ENCODE measurements around the gene DYNLRB1.

DYNLRB1 gene

GRCh38 chr20:34532756-34533155 is 16.5 kb downstream of the DYNLRB1 start:
- Mint-ChIP-seq H3K27ac (no peak overlapping the region), H3K27me3 (no peaks in the 10 kb centered on the region), H3K4me3 (no peak overlapping the region), H3K36me3 (ENCODE audit: low read depth) (peaks cover 96% of the 10 kb centered on the region), H3K9me3 (no peaks in the 10 kb centered on the region), H3K4me1 (ENCODE audit: low read depth) (no peaks in the 10 kb centered on the region)
- intact Hi-C loops (cut with micrococcal nuclease) = no loop called here

DNA sequence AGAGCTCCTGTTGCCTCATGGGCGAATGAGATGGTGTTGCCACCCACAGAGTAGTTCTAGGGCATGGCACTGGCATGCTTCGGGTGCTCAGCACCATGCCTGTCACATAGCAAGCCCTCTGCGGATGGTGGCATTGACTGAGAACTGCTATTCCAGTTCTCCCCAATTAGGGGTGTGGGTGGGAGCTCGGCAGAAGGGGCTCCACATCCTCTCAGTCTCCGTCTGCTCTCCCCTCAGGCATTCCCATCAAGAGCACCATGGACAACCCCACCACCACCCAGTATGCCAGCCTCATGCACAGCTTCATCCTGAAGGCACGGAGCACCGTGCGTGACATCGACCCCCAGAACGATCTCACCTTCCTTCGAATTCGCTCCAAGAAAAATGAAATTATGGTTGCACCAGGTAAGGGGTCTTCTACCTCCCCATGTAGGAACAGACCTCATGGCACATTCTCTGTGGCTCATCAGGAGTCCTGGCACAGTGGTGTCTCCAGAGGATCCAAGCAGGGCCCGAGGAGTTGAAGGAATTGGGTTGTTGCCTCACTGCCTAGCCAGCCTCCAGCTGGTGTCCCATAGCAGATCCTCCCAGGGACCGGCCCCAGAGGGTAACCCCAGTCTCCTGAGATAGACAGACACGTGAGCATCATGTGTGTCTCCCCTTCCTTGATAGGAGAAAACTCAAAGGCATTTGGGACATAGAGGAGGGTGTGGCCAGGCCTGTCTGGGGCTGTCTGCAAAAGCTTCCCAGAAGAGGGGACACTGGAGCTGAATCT is 18.4 kb downstream of the DYNLRB1 start:
- Mint-ChIP-seq H3K4me3 (no peak overlapping the region), H3K4me1 (ENCODE audit: low read depth) (no peaks in the 10 kb centered on the region), H3K9me3 (no peaks in the 10 kb centered on the region), H3K36me3 (ENCODE audit: low read depth) (peaks cover 93% of the 10 kb centered on the region), H3K27me3 (no peaks in the 10 kb centered on the region), H3K27ac (no peak overlapping the region)
- intact Hi-C loops (cut with micrococcal nuclease) = loop anchor here (5.0 kb wide), 1 partner anchor 233 kb away; no protein-coding TSS in a partner anchor

GRCh38 chr20:34535301-34535840 is 19.1 kb downstream of the DYNLRB1 start:
- Mint-ChIP-seq H3K9me3 (no peaks in the 10 kb centered on the region), H3K4me3 (no peak overlapping the region), H3K36me3 (ENCODE audit: low read depth) (peaks cover 93% of the 10 kb centered on the region), H3K27ac (no peak overlapping the region), H3K4me1 (ENCODE audit: low read depth) (no peaks in the 10 kb centered on the region), H3K27me3 (no peaks in the 10 kb centered on the region)
- intact Hi-C loops (cut with micrococcal nuclease) = loop anchor here (5.0 kb wide), 1 partner anchor 232 kb away; no protein-coding TSS in a partner anchor

DNA sequence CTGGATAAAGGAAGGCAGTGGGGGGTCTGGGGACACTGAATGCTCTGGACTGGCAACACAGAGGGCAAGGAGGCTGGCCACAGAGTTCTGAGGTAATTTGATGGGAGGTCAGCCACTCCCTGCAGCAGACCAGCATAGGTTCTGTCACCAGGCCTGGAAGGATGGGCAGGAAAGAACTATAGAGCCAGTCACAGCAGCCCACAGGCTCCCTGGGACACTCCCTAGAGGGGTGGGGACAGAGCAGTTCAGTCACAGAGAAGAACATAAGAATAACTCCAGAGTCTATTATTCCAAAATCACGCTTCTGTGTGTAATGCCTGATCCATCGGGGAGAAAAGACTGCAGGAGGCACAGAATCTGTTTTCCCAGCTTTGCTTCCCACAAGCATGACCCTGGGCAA is 19.6 kb downstream of the DYNLRB1 start:
- H3K27ac Mint-ChIP-seq = no peak overlapping the region

GRCh38 chr20:34536798-34537394 is 20.7 kb downstream of the DYNLRB1 start:
- Mint-ChIP-seq H3K27ac (no peak overlapping the region), H3K9me3 (no peaks in the 10 kb centered on the region), H3K36me3 (ENCODE audit: low read depth) (peaks cover 93% of the 10 kb centered on the region), H3K4me1 (ENCODE audit: low read depth) (no peaks in the 10 kb centered on the region), H3K4me3 (no peak overlapping the region), H3K27me3 (no peaks in the 10 kb centered on the region)
- intact Hi-C loops (cut with micrococcal nuclease) = loop anchor here (2.0 to 5.0 kb wide), 2 partner anchors 172 to 230 kb away; no protein-coding TSS in a partner anchor

More for the DNA sequence above, 19.6 kb downstream of the DYNLRB1 start:
- Mint-ChIP-seq H3K4me3 (no peak overlapping the region), H3K9me3 (no peaks in the 10 kb centered on the region), H3K4me1 (ENCODE audit: low read depth) (no peaks in the 10 kb centered on the region), H3K27me3 (no peaks in the 10 kb centered on the region), H3K36me3 (ENCODE audit: low read depth) (peaks cover 93% of the 10 kb centered on the region)
- intact Hi-C loops (cut with micrococcal nuclease) = loop anchor here (2.0 to 5.0 kb wide), 2 partner anchors 173 to 231 kb away; no protein-coding TSS in a partner anchor

- H3K27ac Mint-ChIP-seq = no peak overlapping the region
- intact Hi-C loops (cut with micrococcal nuclease) = loop anchor here (2.0 to 5.0 kb wide), 2 partner anchors 171 to 230 kb away; no protein-coding TSS in a partner anchor
- no peak overlapping the region for H3K4me3 Mint-ChIP-seq
- H3K4me1 Mint-ChIP-seq (ENCODE audit: low read depth) = no peaks in the 10 kb centered on the region
- H3K36me3 Mint-ChIP-seq (ENCODE audit: low read depth) = peaks cover 95% of the 10 kb centered on the region
- H3K27me3 Mint-ChIP-seq = no peaks in the 10 kb centered on the region
- H3K9me3 Mint-ChIP-seq = no peaks in the 10 kb centered on the region
These were observed 21.4 kb downstream of the DYNLRB1 start for GRCh38 chr20:34537651-34538050.

DNA sequence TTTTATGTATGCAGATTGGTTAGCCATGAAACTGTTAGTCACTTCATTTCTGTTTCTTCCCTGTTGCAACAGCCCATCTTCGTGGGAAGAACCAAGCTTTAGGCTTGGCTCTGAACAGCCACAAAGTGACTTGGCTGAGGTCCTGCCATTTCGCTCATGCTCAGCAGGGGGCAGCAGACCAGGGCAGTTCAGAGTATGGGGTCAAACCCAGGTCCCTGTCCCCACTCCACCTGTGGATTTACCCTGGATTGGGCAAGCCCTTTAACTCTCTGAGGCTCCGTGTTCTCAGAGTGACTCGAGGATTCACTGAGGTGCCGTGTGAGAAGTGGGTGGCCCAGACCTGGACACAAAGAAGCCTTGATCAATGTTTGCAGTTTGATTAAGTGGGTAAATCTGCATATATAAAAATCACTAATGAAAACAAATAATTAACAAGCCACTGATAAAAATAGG is 22.5 kb downstream of the DYNLRB1 start:
- Mint-ChIP-seq H3K4me3 (no peak overlapping the region), H3K9me3 (no peaks in the 10 kb centered on the region), H3K27me3 (no peaks in the 10 kb centered on the region), H3K36me3 (ENCODE audit: low read depth) (peaks cover 87% of the 10 kb centered on the region), H3K27ac (no peak overlapping the region), H3K4me1 (ENCODE audit: low read depth) (no peaks in the 10 kb centered on the region)
- intact Hi-C loops (cut with micrococcal nuclease) = loop anchor here (5.0 kb wide), 1 partner anchor 229 kb away; no protein-coding TSS in a partner anchor

DNA sequence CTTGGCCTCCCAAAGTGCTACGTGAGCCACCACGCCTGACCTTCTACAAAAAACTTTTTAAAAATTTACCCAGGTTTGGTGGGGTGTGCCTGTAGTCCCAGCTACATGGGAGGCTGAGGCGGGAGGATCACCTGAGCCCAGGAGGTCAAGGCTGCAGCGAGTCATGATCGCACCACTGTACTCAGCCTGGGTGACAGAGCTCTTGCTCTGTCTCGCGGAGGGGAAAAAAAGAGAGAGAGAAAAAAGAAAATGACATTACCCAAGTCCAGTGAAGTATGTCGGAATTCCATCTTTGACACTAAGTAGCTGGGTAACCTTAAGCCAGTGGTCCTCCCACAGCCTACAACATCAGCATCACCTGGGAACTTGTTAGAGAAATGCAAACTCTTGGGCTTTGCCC is 23.5 kb downstream of the DYNLRB1 start:
- peaks cover 7% of the 10 kb centered on the region for H3K4me1 Mint-ChIP-seq (ENCODE audit: low read depth)
- H3K9me3 Mint-ChIP-seq = no peaks in the 10 kb centered on the region
- H3K27ac Mint-ChIP-seq = no peak overlapping the region
- peaks cover 76% of the 10 kb centered on the region for H3K36me3 Mint-ChIP-seq (ENCODE audit: low read depth)
- intact Hi-C loops (cut with micrococcal nuclease) = loop anchor here (5.0 kb wide), 1 partner anchor 228 kb away; no protein-coding TSS in a partner anchor
- peaks cover 2% of the 10 kb centered on the region for H3K27me3 Mint-ChIP-seq
- no peak overlapping the region for H3K4me3 Mint-ChIP-seq

GRCh38 chr20:34540596-34541263 is 24.5 kb downstream of the DYNLRB1 start:
- intact Hi-C loops (cut with micrococcal nuclease) = no loop called here
- Mint-ChIP-seq H3K9me3 (no peaks in the 10 kb centered on the region), H3K4me1 (ENCODE audit: low read depth) (peaks cover 7% of the 10 kb centered on the region)

GRCh38 chr20:34541264-34541901 is 25.2 kb downstream of the DYNLRB1 start:
- H3K9me3 Mint-ChIP-seq = no peaks in the 10 kb centered on the region
- peaks cover 7% of the 10 kb centered on the region for H3K4me1 Mint-ChIP-seq (ENCODE audit: low read depth)
- no peak overlapping the region for H3K4me3 Mint-ChIP-seq
- peaks cover 7% of the 10 kb centered on the region for H3K27me3 Mint-ChIP-seq
- intact Hi-C loops (cut with micrococcal nuclease) = no loop called here
- H3K36me3 Mint-ChIP-seq (ENCODE audit: low read depth) = peaks cover 60% of the 10 kb centered on the region
- no peak overlapping the region for H3K27ac Mint-ChIP-seq

More at GRCh38 chr20:34540596-34541263, 24.5 kb downstream of the DYNLRB1 start:
- Mint-ChIP-seq H3K4me3 (no peak overlapping the region), H3K36me3 (ENCODE audit: low read depth) (peaks cover 66% of the 10 kb centered on the region), H3K27me3 (peaks cover 6% of the 10 kb centered on the region), H3K27ac (no peak overlapping the region)

- H3K27me3 Mint-ChIP-seq = peaks cover 7% of the 10 kb centered on the region
- no peak overlapping the region for H3K4me3 Mint-ChIP-seq
- peaks cover 7% of the 10 kb centered on the region for H3K4me1 Mint-ChIP-seq (ENCODE audit: low read depth)
- intact Hi-C loops (cut with micrococcal nuclease) = no loop called here
- H3K9me3 Mint-ChIP-seq = no peaks in the 10 kb centered on the region
- H3K36me3 Mint-ChIP-seq (ENCODE audit: low read depth) = peaks cover 55% of the 10 kb centered on the region
- no peak overlapping the region for H3K27ac Mint-ChIP-seq
These were observed 25.7 kb downstream of the DYNLRB1 start for GRCh38 chr20:34541917-34542316.

DNA sequence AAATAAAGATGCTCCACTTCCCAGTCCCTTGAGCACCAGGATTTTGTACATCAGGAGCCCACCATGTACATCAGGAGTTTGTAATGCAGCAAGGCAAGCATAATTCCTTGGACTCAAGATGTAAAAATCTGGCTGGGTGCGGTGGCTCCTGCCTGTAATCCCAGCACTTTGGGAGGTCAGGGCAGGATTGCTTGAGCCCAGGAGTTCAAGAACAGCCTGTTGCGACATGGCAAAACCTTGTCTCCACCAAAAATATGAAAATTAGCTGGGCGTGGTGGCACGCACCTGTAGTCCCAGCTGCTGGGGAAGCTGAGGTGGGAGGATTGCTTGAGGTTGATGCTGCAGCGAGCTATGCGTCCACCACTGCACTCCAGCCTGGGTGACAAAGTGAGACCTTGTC is 26.2 kb downstream of the DYNLRB1 start:
- Mint-ChIP-seq H3K27me3 (peaks cover 7% of the 10 kb centered on the region), H3K27ac (no peak overlapping the region), H3K9me3 (no peaks in the 10 kb centered on the region), H3K4me1 (ENCODE audit: low read depth) (peaks cover 7% of the 10 kb centered on the region), H3K4me3 (no peak overlapping the region), H3K36me3 (ENCODE audit: low read depth) (peaks cover 49% of the 10 kb centered on the region)
- intact Hi-C loops (cut with micrococcal nuclease) = no loop called here

DNA sequence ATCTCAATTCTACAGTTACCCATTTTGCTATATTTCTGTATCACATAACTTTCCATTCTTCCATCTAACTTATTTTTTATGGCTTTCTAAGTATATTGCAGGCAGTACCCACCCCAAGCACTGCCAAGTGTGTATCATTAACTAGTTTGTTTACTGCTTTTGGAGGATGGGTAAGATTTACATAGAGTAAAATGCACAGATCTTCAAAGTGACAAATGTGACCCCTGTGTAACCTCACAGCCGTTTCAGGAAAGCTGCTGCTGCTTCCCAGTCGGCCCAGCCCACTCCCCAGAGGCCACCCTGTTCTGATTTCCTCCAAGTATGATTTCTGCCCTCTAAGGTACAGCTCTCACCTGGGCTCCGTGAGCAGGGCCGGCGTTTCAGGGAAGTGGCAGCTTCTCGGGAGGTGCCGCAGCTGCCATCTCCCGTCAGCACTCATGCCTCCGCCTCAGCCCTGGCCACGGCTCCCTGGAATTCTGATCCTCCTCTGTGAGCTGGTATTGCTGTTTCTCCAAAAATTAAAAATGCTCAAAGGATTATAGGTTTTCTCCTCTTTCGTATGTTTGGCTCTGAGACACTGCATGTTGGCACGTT is 27.3 kb downstream of the DYNLRB1 start:
- peaks cover 42% of the 10 kb centered on the region for H3K36me3 Mint-ChIP-seq (ENCODE audit: low read depth)
- peaks cover 7% of the 10 kb centered on the region for H3K27me3 Mint-ChIP-seq
- no peaks in the 10 kb centered on the region for H3K9me3 Mint-ChIP-seq
- no peak overlapping the region for H3K27ac Mint-ChIP-seq
- no peak overlapping the region for H3K4me3 Mint-ChIP-seq
- intact Hi-C loops (cut with micrococcal nuclease) = no loop called here
- peaks cover 7% of the 10 kb centered on the region for H3K4me1 Mint-ChIP-seq (ENCODE audit: low read depth)
